Fibroblast of skin of right quadriceps (primary cell): Measurements from ENCODE around the gene APOOL.

ENCODE experiments used
- DNase-seq: peaks from one replicate; pipeline ENCODE4 v3.0.0-alpha.2; 2013

Gene APOOL

GRCh38 chrX:85084770-85085393, 81.2 kb downstream of the APOOL start:
- DNase-seq = peak; percentile 1

DNA sequence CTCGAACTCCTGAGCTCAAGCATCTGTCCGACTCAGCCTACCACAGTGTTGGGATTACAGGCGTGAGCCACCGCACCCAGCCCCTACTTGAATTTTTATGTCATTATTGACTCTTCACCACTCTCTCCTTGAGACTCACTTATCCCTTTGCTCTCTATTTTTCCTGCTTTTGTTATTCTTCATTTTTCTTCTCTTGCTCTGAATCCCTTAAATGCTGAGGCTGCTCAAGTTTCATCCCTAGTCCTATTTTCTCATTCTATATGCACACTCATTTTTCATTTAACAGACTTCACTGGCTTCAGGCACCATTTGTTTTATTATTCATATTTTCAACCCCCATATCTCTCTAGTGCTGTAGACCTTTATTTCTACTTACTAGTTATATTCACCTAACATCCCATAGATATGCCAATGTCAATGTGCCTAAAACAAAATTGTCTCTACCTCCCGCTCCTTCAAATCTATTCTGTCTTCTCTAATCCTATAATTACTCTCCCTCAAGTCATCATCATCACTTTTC, 85.7 kb downstream of the APOOL start:
- DNase-seq = no peak

DNA sequence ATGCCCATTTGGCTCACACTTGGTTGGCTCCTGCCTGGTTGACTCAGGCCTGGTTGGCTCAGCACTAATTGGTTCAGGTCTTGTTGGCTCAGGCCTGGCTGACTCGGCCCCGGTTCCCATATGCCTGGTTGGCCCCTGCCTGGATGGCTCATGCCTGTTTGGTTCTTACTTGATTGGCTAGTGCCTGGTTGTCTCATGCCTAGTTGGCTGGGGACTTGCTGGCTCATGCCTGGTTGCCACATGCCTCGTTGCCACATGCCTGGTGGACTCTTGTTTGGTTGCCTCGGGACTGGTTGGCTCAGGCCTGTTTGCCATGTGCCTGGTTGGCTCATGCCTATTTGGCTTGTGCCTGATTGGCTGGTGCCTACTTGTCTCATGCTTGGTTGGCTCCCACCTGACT, 103.7 kb downstream of the APOOL start:
- DNase-seq = no peak

DNA sequence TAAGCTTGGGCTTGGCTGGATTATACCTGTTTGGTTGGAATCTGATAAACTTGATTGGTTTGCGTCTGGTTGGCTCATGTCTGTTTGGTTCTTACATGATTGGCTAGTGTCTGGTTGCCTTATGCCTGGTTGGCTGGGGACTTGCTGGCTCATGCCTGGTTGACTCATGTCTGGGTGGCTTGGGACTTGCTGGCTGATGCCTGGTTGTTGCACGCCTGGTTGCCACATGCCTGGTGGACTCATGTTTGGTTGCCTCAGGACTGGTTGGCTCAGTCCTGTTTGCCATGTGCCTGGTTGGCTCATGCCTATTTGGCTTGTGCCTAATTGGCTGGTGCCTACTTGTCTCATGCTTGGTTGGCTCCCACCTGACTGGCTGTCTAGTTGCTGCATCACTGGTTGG, 104.5 kb downstream of the APOOL start:
- DNase-seq = no peak

DNA sequence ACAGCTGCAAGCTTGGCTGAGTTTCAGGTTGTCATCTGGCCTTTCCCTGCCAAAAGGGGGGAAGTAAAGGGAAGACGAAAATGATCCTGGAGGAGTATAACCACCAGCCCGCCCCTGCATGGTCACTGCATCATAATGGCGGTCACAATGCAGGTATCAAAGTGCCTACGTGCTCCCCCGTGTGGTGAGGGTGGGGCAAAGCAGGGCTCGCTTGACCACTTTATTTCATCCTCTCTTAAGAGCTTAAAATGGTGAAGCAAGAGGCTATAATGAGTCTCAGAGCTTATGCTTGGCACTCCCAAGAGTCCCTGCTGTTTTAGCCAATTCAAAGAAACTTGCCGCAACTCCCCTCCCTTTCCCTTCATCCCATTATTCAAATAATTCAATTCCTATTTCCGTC, 105.6 kb downstream of the APOOL start:
- no peak for DNase-seq

DNA sequence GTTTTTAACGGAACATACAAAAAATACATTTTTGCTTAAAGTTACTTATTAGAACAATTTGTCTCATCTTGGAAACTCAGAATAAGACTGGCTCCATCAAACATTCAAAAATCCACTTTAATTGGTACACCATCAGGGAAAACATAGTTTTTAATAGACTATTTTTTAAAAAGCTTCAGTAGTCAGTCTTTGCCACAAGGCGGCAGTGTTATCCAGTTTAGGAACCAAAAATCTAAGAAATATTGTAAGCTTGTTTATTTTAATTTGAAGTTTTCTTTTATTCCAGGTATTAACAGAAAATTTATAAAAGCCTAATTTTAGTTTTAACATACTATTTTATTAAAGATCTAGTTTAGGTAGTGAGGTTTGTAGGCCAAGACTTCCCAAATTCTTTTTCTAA, 107.7 kb downstream of the APOOL start:
- DNase-seq = peak; percentile 1

DNA sequence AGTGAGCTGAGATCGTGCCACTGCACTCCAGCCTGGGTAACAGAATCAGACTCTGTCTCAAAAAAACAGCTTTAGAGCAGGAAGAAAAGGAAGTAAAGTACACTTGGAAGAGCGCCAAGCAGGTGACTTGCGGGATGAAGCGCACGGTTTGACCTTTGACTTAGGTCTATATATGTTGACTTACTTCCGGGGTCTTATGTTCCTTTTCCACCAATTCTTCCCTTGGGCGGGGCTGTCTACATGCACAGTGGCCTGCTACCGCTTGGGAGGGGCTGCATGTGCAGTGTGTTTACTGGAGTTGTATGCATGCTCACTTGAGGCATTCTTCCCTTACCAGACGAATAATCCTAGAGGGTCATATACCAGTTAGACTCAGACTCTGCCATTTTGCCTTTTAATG, 108.6 kb downstream of the APOOL start:
- no peak for DNase-seq

GRCh38 chrX:85113746-85114145, 110.1 kb downstream of the APOOL start:
- DNase-seq = no peak

GRCh38 chrX:85114171-85114570, 110.5 kb downstream of the APOOL start:
- DNase-seq = no peak

DNA sequence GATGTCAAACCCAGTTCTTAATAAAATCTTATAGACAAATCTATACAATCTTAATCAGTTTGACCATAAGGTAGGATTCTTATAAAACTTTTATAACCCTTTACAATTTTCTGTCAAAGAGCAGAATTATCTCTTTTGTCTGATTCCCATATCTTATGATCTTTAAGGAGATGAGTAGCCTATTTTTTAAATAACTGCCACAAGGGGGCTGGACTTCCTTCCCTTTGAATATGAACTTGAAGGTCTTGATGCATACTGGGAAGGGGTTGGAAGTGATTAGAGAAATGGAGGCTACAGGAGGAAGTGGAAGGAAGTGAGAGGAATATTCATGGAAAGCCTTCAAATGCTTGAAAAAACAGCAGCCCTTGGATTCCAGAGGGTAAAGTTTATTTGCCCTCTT, 111.1 kb downstream of the APOOL start:
- DNase-seq = no peak

DNA sequence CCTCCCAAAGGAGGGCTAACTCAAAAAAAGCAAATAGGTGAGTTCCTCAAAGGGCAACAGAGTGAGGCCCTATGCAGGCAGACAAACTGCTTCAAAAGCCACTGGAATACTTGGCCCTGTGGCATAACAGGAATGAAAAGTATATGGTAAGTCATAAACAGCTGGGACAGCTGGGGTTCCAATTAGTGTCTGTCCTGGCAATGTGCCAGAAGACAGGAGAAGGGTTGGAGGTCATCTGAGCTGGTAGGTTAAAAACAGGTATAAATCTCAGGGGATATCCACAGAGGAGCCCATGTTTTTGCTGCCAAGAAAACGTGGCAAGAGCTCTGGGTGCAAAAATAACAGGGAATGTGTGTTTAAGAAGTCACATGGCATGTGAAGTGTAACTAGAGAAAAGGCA, 111.6 kb downstream of the APOOL start:
- no peak for DNase-seq

- no peak for DNase-seq
Measured at GRCh38 chrX:85136409-85136808, 132.7 kb downstream of the APOOL start.

GRCh38 chrX:85139422-85139821, 135.7 kb downstream of the APOOL start:
- DNase-seq = no peak

DNA sequence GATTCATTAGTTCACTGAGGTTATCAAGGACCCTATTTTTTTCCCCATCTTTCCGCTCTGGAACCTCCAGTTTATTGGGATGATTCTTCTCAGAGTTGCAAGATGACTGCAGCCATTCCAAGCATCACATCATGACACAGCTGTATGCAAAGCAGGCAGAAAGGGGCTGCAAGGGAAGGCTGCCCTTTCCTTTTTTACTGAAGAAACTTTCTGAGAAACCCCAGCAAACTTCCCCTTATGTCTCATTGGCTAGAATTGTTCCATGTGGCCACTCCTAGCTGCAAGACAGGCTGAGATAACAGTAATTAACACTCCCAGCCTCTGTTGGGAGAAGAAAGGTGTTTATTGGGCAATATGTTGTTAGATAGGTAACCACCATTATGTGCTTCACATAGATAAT, 137.3 kb downstream of the APOOL start:
- no peak for DNase-seq
